HEK293 (cell line): ENCODE data around the gene PALM3.

Experiments used
- CTCF ChIA-PET: fragments of 350-600 bp; formaldehyde crosslinking; extraction: SDS; loops from one replicate; lab custom pipeline; 2021; ENCODE audit warnings: antibody characterized with exemption; lab: Yijun Ruan, JAX
- POLR2A ChIA-PET: fragments of 300-600 bp; formaldehyde crosslinking; extraction: SDS; loops from one replicate; lab custom pipeline; 2020; ENCODE audit warnings: antibody characterized with exemption, inconsistent platforms; lab: Yijun Ruan, JAX
- H3K27ac ChIP-seq: fragments of 200-500 bp; sonication (Bioruptor generic); 2 replicates; pipeline ENCODE4 v1.5.1; 2014; ENCODE audit warnings: low read depth, low read length, control low read depth, inconsistent platforms; ENCODE audit errors: extremely low read depth
- H3K36me3 ChIP-seq, 2 experiments: fragments of 200-500 bp in 1 of 2; sonication (Bioruptor generic) in 1 of 2; 1 replicate in 1 of 2; 2 replicates in 1 of 2; pipeline ENCODE4 v1.5.1; 2014 to 2017; ENCODE audit warnings: inconsistent platforms in 2 of 2, low read length in 2 of 2; ENCODE audit not compliant: control insufficient read depth in 2 of 2, insufficient read depth in 1 of 2
- H3K4me1 ChIP-seq: fragments of 200-500 bp; sonication (Bioruptor generic); 2 replicates; pipeline ENCODE4 v1.5.1; 2014; ENCODE audit warnings: mild to moderate bottlenecking, low read length, inconsistent platforms; ENCODE audit not compliant: control insufficient read depth, insufficient read depth
- H3K4me3 ChIP-seq: 2 replicates; pipeline ENCODE4 v1.5.1; 2011; ENCODE audit warnings: low read depth, mild to moderate bottlenecking, control low read depth, low read length, moderate library complexity
- H3K9me3 ChIP-seq: fragments of 200-500 bp; sonication (Bioruptor generic); 2 replicates; pipeline ENCODE4 v1.5.1; 2014; ENCODE audit warnings: low read depth, low read length, inconsistent platforms; ENCODE audit not compliant: control insufficient read depth, insufficient read depth
- BCL11B ChIP-seq: fragments of 450-650 bp; formaldehyde crosslinking; IDR thresholded peaks from 2 replicates; pipeline ENCODE4 v1.5.1; 2016; ENCODE audit warnings: low read depth, missing biosample characterization, missing genetic modification characterization
- HIC1 ChIP-seq: fragments of 450-650 bp; formaldehyde crosslinking; IDR thresholded peaks from 2 replicates; pipeline ENCODE4 v1.5.1; 2016; ENCODE audit warnings: missing biosample characterization, missing genetic modification characterization
- KLF9 ChIP-seq: fragments of 450-650 bp; formaldehyde crosslinking; IDR thresholded peaks from 2 replicates; pipeline ENCODE4 v1.5.1; 2016; ENCODE audit warnings: missing biosample characterization, missing genetic modification characterization, low read depth
- PRDM1 ChIP-seq: fragments of 450-650 bp; formaldehyde crosslinking; IDR thresholded peaks from 2 replicates; pipeline ENCODE4; 2016; ENCODE audit warnings: missing biosample characterization, missing genetic modification characterization
- SCRT1 ChIP-seq: fragments of 450-650 bp; formaldehyde crosslinking; IDR thresholded peaks from 2 replicates; pipeline ENCODE4 v1.5.1; 2016; ENCODE audit warnings: missing biosample characterization, missing genetic modification characterization, borderline replicate concordance
- SCRT2 ChIP-seq: fragments of 450-650 bp; formaldehyde crosslinking; IDR thresholded peaks from 2 replicates; pipeline ENCODE4 v1.5.1; 2016; ENCODE audit warnings: missing biosample characterization, missing genetic modification characterization
- ZBTB26 ChIP-seq: fragments of 450-650 bp; formaldehyde crosslinking; optimal IDR thresholded peaks from 2 replicates; pipeline ENCODE3; 2016; ENCODE audit warnings: missing biosample characterization, mild to moderate bottlenecking, missing genetic modification characterization
- ZEB2 ChIP-seq: fragments of 450-650 bp; formaldehyde crosslinking; IDR thresholded peaks from 2 replicates; pipeline ENCODE4 v1.5.1; 2016; ENCODE audit warnings: missing biosample characterization, missing genetic modification characterization
- ZNF223 ChIP-seq: fragments of 450-650 bp; formaldehyde crosslinking; IDR thresholded peaks from 2 replicates; pipeline ENCODE4 v1.5.1; 2016; ENCODE audit warnings: missing biosample characterization, missing genetic modification characterization
- ZNF37A ChIP-seq: fragments of 450-650 bp; IDR thresholded peaks from 2 replicates; pipeline ENCODE4 v1.5.1; 2018; ENCODE audit warnings: missing biosample characterization, missing genetic modification characterization
- ZNF423 ChIP-seq: fragments of 450-650 bp; formaldehyde crosslinking; IDR thresholded peaks from 2 replicates; pipeline ENCODE4 v1.5.1; 2016; ENCODE audit warnings: missing biosample characterization, missing genetic modification characterization
- ZNF514 ChIP-seq: fragments of 450-650 bp; formaldehyde crosslinking; IDR thresholded peaks from 2 replicates; pipeline ENCODE4 v1.5.1; 2016; ENCODE audit warnings: missing biosample characterization, missing genetic modification characterization
- ZNF639 ChIP-seq: fragments of 450-650 bp; formaldehyde crosslinking; IDR thresholded peaks from 2 replicates; pipeline ENCODE4 v1.5.1; 2016; ENCODE audit warnings: missing biosample characterization, missing genetic modification characterization
- ZNF677 ChIP-seq: fragments of 450-650 bp; IDR thresholded peaks from 2 replicates; pipeline ENCODE4 v1.5.0; 2018; ENCODE audit warnings: missing biosample characterization, mild to moderate bottlenecking, missing genetic modification characterization, moderate library complexity
- ZNF830 ChIP-seq: fragments of 450-650 bp; IDR thresholded peaks from 2 replicates; pipeline ENCODE4 v1.5.0; 2018; ENCODE audit warnings: missing biosample characterization, missing genetic modification characterization, low read depth, mild to moderate bottlenecking, moderate library complexity
- ZXDB ChIP-seq: fragments of 450-650 bp; formaldehyde crosslinking; IDR thresholded peaks from 2 replicates; pipeline ENCODE4 v1.5.1; 2016; ENCODE audit warnings: missing biosample characterization, missing genetic modification characterization

Gene PALM3

GRCh38 chr19:14056069-14056666 lies 5.7 kb downstream of the PALM3 start:
- no peak overlapping the region for H3K4me3 ChIP-seq
- POLR2A ChIA-PET: no interaction called here
- H3K27ac ChIP-seq: no peak overlapping the region
- no peaks in the 10 kb centered on the region for H3K36me3 ChIP-seq
- no peaks in the 10 kb centered on the region for H3K9me3 ChIP-seq
- peaks cover 4% of the 10 kb centered on the region for H3K4me1 ChIP-seq
- CTCF ChIA-PET: interaction anchor here (0.6 to 6.9 kb wide), 3 partner anchors 11 to 15 kb away, joined by 3 to 80 read pairs (median 3); partner anchors contain the start of gene MISP3
- TF ChIP-seq SCRT1 (peak; percentile 89), BCL11B (tag by site-specific recombination) (no peak), SCRT2 (tag by site-specific recombination) (peak; percentile 88), HIC1 (tag by site-specific recombination) (0 out of 2 replicates have a peak, but pooled peaks have one; percentile 34), ZXDB (no peak)

- POLR2A ChIA-PET: no interaction called here
Observed at GRCh38 chr19:14055396-14055795, 6.5 kb downstream of the PALM3 start.

GRCh38 chr19:14054721-14055120 lies 7.2 kb downstream of the PALM3 start:
- ChIA-PET POLR2A (no interaction called here), CTCF (interaction anchor here (0.6 to 0.8 kb wide), 2 partner anchors 15 to 19 kb away, joined by 3 to 5 read pairs; no protein-coding TSS in a partner anchor)
- peaks cover 4% of the 10 kb centered on the region for H3K4me1 ChIP-seq
- H3K9me3 ChIP-seq: no peaks in the 10 kb centered on the region
- TF ChIP-seq KLF9 (tag by site-specific recombination) (peak; percentile 16; the same call in 1 of the 2 replicates), ZNF830 (tag by site-specific recombination) (no peak)
- H3K27ac ChIP-seq: no peak overlapping the region
- no peak overlapping the region for H3K4me3 ChIP-seq
- no peaks in the 10 kb centered on the region; a peak in 1 of 3 replicates for H3K36me3 ChIP-seq

More at GRCh38 chr19:14055396-14055795, 6.5 kb downstream of the PALM3 start:
- CTCF ChIA-PET: interaction anchor here (1.1 to 6.9 kb wide), 2 partner anchors 12 to 16 kb away, joined by 3 to 80 read pairs; partner anchors contain the start of gene MISP3
- no peaks in the 10 kb centered on the region for H3K9me3 ChIP-seq
- TF ChIP-seq ZNF514: no peak
- no peak for TF ChIP-seq ZNF37A (tag by site-specific recombination)
- no peak for TF ChIP-seq ZNF639 (tag by site-specific recombination)
- no peak for TF ChIP-seq ZBTB26 (tag by site-specific recombination)
- no peak for TF ChIP-seq ZEB2 (tag by site-specific recombination)
- TF ChIP-seq ZNF423: no peak
- no peak for TF ChIP-seq ZNF677 (tag by site-specific recombination)
- TF ChIP-seq ZNF223: no peak
- no peak for TF ChIP-seq PRDM1 (tag by site-specific recombination)
- TF ChIP-seq, all 188 proteins: peak for 0
- Histone ChIP-seq H3K4me3 (no peak overlapping the region), H3K36me3 (no peaks in the 10 kb centered on the region), H3K27ac (no peak overlapping the region), H3K4me1 (peaks cover 4% of the 10 kb centered on the region)
